OCI-LY3 (cell line): ENCODE data around the gene TTPAL.

ENCODE experiments used
- H2AFZ ChIP-seq: fragments of 200-600, 300-600 bp; shearing (Covaris generic); 2 replicates; pipeline ENCODE4 v1.6.0; 2014; ENCODE audit warnings: antibody characterized with exemption, low read depth, low read length
- H3K27ac ChIP-seq: fragments of 200-600, 300-600 bp; sonication (generic); 2 replicates; pipeline ENCODE4 v1.5.1; 2014; ENCODE audit warnings: mild to moderate bottlenecking, low read length, moderate library complexity, mixed read lengths
- H3K27me3 ChIP-seq: fragments of 200-600, 300-600 bp; sonication (generic); 2 replicates; pipeline ENCODE4 v1.6.1; 2014; ENCODE audit warnings: low read depth, low read length, mixed read lengths
- H3K36me3 ChIP-seq: fragments of 200-600, 300-600 bp; sonication (generic); replicated peaks from 2 replicates; pipeline ENCODE3; 2014; ENCODE audit warnings: low read depth, low read length, mixed read lengths
- H3K4me1 ChIP-seq: fragments of 300-600, 200-600 bp; sonication (generic); 2 replicates; pipeline ENCODE4 v1.6.1; 2014; ENCODE audit warnings: low read length, mixed read lengths
- H3K4me2 ChIP-seq: fragments of 200-600, 300-600 bp; sonication (generic); 2 replicates; pipeline ENCODE4 v1.6.1; 2014; ENCODE audit warnings: low read length, mixed read lengths
- H3K4me3 ChIP-seq: fragments of 300-600, 200-600 bp; sonication (generic); 2 replicates; pipeline ENCODE4 v1.5.1; 2014; ENCODE audit warnings: antibody characterized with exemption, mild to moderate bottlenecking, low read length, moderate library complexity
- H3K79me2 ChIP-seq: fragments of 300-600, 200-600 bp; shearing (Covaris generic); 2 replicates; pipeline ENCODE4 v1.6.1; 2014; ENCODE audit warnings: mild to moderate bottlenecking, low read length, mixed read lengths
- H3K9ac ChIP-seq: fragments of 300-600, 200-600 bp; shearing (Covaris generic); 2 replicates; pipeline ENCODE4 v1.6.0; 2014; ENCODE audit warnings: mild to moderate bottlenecking, low read length, moderate library complexity
- H3K9me3 ChIP-seq: fragments of 200-600, 300-600 bp; shearing (Covaris generic); 2 replicates; pipeline ENCODE4 v1.6.1; 2014; ENCODE audit warnings: low read length, mixed read lengths; ENCODE audit not compliant: insufficient read depth
- H4K20me1 ChIP-seq: fragments of 200-600, 300-600 bp; sonication (generic); 2 replicates; pipeline ENCODE4 v1.6.1; 2016; ENCODE audit warnings: low read length, mixed read lengths; ENCODE audit not compliant: insufficient read depth
- EZH2phosphoT487 ChIP-seq: fragments of 200-600 bp; shearing (Covaris generic); IDR thresholded peaks from 2 replicates; pipeline ENCODE4 v1.6.1; 2018; ENCODE audit warnings: antibody characterized with exemption, mixed run types, low read depth
- TF ChIP-seq, protein P1 (sequence below): fragments of 200-600, 300-600 bp; sonication (generic); IDR thresholded peaks from 2 replicates; pipeline ENCODE4 v1.5.1; 2014; ENCODE audit warnings: antibody characterized with exemption, low read length, low read depth

Gene TTPAL, protein sequence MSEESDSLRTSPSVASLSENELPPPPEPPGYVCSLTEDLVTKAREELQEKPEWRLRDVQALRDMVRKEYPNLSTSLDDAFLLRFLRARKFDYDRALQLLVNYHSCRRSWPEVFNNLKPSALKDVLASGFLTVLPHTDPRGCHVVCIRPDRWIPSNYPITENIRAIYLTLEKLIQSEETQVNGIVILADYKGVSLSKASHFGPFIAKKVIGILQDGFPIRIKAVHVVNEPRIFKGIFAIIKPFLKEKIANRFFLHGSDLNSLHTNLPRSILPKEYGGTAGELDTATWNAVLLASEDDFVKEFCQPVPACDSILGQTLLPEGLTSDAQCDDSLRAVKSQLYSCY

DNA sequence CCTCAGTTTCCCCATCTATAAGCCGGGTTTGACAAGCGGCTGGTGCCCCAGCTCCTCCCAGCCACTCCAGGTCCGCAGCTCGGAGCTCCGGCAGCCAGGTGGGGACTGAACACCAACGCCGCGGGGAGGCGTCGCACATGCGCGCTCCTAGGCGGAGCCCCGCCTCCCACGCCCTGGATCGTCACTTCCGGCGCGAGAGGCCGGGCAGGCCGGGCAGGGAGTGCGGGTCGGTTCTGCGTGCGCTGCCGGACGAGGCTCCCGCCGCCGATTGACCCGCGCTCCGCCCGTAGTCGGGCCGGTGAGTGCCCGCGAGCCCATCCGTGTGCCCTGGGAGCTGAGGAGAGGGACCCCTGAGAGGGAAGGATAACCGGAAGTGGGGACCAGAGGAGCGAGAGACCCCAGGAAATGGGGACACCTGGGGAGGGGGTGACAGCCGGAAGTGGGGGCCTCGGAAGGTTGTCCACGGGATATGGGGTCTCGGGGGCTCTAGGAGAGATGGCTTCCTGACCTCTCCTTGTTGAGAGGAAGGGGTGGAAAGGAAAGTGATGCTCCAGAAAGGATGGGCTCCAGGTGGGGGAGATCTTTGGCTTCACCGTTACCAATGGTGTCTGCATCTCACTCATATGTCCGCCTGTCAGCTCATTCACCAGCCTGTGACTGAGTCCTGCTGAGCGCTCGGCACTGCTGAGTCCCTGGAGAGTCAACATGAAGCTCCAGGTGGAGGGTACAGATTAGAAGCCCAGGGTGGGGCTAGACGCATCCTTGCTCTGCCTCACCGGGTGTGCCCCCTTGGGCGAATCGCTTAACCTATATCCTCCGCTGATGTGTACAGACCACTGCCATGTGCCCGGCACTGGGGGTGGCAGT lies at the start of gene TTPAL:
Gene TTPAL (plus strand): TSS at position 181 of the 867 bp plus-strand sequence. CDS start 4,126 bp downstream, outside the sequence.
- TF ChIP-seq, protein P1, sequence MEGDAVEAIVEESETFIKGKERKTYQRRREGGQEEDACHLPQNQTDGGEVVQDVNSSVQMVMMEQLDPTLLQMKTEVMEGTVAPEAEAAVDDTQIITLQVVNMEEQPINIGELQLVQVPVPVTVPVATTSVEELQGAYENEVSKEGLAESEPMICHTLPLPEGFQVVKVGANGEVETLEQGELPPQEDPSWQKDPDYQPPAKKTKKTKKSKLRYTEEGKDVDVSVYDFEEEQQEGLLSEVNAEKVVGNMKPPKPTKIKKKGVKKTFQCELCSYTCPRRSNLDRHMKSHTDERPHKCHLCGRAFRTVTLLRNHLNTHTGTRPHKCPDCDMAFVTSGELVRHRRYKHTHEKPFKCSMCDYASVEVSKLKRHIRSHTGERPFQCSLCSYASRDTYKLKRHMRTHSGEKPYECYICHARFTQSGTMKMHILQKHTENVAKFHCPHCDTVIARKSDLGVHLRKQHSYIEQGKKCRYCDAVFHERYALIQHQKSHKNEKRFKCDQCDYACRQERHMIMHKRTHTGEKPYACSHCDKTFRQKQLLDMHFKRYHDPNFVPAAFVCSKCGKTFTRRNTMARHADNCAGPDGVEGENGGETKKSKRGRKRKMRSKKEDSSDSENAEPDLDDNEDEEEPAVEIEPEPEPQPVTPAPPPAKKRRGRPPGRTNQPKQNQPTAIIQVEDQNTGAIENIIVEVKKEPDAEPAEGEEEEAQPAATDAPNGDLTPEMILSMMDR: peak; percentile 39
- no peak for TF ChIP-seq EZH2phosphoT487
- Histone ChIP-seq H3K4me1 (peaks cover 11% of the 10 kb centered on the region), H3K9ac (peak within 1 kb of the TSS; percentile 91), H2AFZ (peak within 1 kb of the TSS; percentile 81), H3K4me3 (peak within 1 kb of the TSS; percentile 89), H3K36me3 (no peaks in the 10 kb centered on the region), H3K9me3 (no peaks in the 10 kb centered on the region), H3K4me2 (peak within 1 kb of the TSS; percentile 86), H3K79me2 (peaks cover 16% of the 10 kb centered on the region), H3K27me3 (peaks cover 4% of the 10 kb centered on the region), H3K27ac (peak within 1 kb of the TSS; percentile 42), H4K20me1 (no peaks in the 10 kb centered on the region)

DNA sequence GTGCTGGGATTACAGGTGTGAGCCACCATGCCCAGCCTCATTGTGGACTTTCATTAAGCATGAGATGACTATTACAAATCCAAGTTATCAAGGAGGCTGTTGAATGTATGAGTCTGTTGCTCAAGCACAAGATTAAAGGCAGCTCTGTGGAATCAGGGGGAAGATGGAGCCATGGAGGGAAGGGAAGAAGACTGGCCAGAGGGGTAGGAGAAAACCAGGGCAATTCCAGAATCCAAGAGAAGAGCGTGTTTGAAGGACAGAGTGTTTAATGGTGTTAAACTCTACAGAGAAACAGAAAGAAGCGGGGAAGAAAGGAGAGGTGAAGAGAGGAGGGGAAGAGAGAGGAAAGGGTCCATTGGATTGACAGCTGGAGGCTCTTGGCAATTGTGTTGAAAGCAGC lies 49.8 kb upstream of the TTPAL start:
- no peak overlapping the region for H3K4me3 ChIP-seq
- no peaks in the 10 kb centered on the region for H3K4me1 ChIP-seq
- peaks cover 42% of the 10 kb centered on the region for H3K27me3 ChIP-seq
- no peak for TF ChIP-seq EZH2phosphoT487
- TF ChIP-seq, protein P1: no peak
- H3K9ac ChIP-seq: no peak overlapping the region
- no peaks in the 10 kb centered on the region for H3K36me3 ChIP-seq
- H3K4me2 ChIP-seq: no peak overlapping the region
- no peak overlapping the region for H3K27ac ChIP-seq
- H2AFZ ChIP-seq: no peak overlapping the region
- no peaks in the 10 kb centered on the region for H3K9me3 ChIP-seq
- H3K79me2 ChIP-seq: no peaks in the 10 kb centered on the region
- no peaks in the 10 kb centered on the region for H4K20me1 ChIP-seq

DNA sequence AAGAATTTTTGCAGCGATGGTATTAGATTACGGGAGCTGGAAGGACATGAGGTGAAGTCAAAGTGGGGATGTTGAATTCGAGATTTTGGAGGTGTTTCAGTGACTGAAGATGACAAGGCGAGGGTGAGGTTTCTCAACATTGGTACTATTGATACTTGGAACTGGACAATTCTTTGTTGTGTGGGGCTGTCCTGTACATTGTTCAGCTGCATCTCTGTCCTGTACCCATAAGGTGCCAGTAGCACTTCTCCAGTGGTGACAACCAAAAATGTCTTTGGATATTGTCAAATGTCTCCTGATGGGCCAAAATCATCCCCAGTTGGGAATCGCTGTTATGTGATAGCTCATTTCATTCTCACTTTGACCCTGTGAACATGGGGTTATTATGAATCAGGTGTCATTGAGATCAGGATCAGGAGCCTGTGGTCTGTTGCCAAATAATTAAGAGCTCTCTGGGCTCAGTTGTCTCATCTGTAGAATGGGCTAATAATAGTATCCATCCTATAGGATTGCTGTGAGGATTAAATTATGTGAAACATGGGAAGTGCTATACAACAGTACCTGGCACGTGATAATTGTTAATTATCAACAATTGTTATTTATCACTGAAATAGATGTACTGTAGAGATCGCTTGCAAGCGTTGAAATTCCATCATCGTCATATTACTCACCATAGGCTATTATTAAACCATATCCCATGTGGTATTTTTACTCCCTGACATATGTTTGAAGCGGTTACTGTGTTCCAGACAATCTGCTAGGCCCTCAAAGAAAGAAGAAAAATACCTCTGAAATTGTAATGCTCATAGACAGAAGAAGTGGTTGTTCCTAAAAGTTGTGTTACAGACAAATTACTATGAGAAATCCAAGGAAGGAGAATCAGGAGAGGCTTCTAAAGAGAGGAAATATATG lies 48.5 kb upstream of the TTPAL start:
- no peak for TF ChIP-seq EZH2phosphoT487
- TF ChIP-seq, protein P1: no peak
- Histone ChIP-seq H3K9me3 (no peaks in the 10 kb centered on the region), H3K27ac (no peak overlapping the region), H4K20me1 (no peaks in the 10 kb centered on the region), H3K4me3 (no peak overlapping the region), H3K79me2 (no peaks in the 10 kb centered on the region), H3K36me3 (no peaks in the 10 kb centered on the region), H2AFZ (no peak overlapping the region), H3K9ac (no peak overlapping the region), H3K4me1 (no peaks in the 10 kb centered on the region), H3K27me3 (peaks cover 45% of the 10 kb centered on the region), H3K4me2 (no peak overlapping the region)
